ENCODE measurements around the gene MIPOL1.
"Not testable (repeated sequence)": the region's sequence is repeated elsewhere in the genome, so short reads cannot be mapped to it uniquely, and the experiment has no call there.

Gene MIPOL1, protein sequence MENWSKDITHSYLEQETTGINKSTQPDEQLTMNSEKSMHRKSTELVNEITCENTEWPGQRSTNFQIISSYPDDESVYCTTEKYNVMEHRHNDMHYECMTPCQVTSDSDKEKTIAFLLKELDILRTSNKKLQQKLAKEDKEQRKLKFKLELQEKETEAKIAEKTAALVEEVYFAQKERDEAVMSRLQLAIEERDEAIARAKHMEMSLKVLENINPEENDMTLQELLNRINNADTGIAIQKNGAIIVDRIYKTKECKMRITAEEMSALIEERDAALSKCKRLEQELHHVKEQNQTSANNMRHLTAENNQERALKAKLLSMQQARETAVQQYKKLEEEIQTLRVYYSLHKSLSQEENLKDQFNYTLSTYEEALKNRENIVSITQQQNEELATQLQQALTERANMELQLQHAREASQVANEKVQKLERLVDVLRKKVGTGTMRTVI

DNA sequence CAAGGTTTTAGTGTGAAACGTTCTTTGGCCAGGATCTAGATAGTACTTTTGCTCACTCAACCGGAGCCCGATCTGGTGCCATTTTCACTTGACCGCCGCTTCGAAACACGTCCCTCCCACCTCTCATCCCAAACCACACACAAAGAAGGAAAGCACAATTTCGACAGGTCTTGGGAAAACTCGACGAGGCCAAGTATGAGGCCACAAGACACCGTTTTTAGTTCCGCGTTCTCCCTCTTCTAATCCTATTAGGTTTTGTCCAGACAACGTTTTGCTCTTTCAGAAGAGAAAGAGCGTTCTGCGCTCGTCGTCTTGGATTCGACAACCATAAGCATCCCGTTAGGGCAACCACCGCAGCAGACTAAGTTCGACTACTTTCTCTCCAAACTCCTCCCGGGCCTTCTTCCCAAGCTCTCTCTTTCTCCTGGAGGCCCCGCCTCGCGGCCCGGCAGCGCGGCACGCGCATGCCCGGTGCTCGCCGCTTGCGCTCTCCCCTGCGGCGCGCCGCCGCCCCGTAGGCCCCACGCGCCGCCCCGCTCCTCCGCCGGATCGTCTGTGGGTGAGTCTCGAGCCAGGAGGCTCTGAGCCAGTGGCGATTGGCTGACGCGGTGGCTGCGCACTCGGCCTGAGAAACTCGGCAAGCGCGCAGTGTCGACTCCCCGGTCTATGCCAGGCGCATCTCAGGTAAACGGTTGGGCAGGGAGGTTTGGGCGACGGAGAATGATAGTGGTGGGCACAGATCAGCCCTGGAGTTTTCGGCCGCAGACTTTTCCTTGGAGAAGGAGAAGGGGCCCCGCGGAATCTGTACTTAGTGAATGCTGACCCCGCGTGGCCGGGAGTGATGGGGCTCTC is at the start of gene MIPOL1:
Gene MIPOL1 (plus strand): TSS at position 517 of the 852 bp plus-strand sequence. CDS start 49,952 bp downstream, outside the sequence.
- DNase-seq (ENCODE audit: low read depth): no peak

DNA sequence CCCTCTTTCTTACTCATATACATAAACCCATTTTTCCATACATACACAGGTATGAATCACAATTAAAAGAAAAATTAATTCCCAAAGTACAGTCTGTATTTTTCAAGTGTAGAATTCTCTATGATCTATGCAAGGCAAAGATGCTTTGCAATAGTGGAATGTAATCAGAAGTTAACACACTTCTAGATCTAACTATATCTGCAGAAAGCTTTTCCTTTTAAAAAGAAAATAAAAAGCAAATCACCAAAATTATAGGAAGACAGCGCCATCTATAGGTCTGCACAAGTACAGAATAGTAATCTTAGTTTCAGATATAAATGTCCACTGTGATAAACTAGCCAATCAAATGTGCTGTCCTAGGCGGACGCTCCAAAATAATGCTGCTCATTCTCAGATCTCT is 47.3 kb upstream of the MIPOL1 start:
- DNase-seq (ENCODE audit: low read depth): no peak

DNA sequence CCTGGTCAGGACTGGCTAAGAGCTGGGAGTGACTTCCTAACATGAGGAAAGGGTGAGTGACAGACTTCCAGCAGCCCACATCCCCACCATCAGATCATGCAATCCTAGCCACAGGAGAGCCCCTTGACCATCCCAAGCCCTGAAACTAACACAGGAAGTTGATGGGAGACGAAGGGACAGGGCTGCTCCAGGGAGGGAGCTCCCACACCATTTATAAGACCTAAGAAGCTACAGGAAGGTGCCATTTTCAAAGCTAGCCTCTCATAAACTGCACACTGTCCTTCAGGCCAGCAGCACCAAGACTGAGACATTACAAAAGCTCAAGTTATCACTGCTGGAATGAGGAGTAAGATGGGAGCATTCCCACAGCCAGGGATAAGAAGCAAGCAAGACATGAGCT is 44.7 kb upstream of the MIPOL1 start:
- DNase-seq (ENCODE audit: low read depth): no peak

DNA sequence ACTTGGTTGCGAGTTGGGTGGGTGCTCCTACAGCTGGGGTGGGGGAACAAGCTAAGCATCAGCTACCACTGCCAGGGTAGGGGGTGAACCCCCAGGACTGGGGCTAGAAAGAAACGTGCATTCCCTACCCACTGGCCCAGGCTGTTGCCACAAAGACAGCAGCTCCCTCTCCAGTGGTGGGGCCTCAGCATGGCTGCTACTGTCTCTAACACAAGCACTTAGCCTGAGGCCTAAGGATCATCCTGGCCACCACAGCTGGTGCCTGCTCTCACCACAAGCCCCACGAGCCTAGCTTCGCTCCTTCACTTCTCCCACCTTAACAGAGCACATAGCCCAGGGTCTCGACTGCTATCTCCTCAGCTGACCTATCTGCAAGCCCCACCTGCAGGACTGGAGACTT is 44.3 kb upstream of the MIPOL1 start:
- DNase-seq (ENCODE audit: low read depth): no peak

DNA sequence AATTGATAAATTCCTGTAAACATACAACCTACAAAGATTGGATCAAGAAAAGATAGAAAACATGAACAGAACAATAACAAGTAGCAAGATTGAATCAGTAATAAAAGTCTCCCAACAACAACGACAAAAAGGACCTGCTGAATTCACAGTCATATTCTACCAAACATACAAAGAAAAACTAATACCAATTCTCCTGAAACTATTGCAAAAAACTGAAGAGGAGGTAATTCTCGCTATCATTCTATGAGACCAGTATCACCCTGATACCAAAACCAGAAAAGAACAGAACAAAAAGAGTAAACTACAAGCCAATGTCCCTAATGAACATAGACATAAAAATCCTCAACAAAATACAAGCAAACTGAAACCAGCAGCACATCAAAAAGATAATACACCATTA is 39.8 kb upstream of the MIPOL1 start:
- DNase-seq (ENCODE audit: low read depth): no peak

DNA sequence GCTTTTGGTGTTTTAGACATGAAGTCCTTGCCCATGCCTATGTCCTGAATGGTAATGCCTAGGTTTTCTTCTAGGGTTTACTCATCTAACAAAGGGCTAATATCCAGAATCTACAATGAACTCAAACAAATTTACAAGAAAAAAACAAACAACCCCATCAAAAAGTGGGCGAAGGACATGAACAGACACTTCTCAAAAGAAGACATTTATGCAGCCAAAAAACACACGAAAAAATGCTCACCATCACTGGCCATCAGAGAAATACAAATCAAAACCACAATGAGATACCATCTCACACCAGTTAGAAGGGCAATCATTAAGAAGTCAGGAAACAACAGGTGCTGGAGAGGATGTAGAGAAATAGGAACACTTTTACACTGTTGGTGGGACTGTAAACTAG is 35.4 kb upstream of the MIPOL1 start:
- not testable (repeated sequence) for DNase-seq (ENCODE audit: low read depth)

DNA sequence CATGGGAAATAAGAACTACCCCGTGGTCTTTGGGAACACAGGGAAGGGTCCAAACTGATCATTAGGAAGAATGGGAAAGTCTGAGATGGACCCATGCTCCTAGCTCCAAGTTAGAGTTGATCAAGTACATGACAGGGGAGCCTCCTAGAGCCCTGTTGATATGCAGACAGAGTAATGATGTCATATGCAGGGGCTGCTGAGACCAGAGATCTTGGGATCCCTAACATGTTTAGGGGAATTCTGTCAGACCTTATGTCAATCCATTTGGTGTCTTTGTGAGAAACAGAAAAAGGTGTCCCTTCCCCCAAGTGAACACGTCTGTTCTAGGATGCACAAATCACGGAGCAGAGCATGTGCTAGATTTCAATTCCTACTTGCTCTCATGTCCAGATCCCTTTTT is 31.9 kb upstream of the MIPOL1 start:
- no peak for DNase-seq (ENCODE audit: low read depth)

DNA sequence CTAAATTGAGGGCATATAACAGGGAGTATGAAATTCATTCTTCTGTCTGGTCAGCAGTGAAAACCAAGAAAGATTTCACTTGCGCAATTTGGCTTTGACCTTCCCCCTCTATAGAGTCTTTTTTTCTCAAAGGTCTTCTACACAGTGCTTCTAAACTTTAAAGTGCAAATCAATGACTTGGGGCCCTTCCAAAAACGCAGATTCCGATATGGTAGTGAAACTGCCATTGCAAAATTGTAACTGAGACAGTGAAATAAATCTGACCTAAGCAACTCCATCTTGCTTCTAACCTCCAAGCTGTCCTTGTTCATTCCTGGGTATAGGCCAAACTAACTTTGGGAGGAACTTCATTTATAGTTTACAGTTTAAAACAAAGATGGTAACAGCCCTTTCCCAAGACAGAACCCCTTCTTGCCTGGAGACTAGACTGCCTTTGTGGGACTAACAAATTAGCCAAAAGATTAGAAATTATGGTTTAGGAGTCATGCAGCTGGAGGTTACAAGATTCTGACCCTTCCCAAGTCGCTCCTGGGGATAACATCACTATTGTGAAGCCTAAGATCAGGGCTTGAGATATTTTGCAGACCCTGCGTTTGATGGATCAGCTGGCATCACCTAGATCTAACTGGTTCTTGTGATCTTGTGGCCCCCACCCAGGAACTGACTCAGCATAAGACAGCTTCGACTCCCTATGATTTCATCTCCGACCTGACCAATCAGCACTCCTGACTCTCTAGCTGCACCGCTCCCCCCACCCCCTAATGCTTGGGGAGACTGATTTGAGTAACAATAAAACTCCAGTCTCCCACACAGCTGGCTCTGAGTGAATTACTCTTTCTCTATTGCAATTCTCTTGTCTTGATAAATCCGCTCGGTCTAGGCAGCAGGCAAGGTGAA is 30.3 kb upstream of the MIPOL1 start:
- DNase-seq (ENCODE audit: low read depth): no peak

DNA sequence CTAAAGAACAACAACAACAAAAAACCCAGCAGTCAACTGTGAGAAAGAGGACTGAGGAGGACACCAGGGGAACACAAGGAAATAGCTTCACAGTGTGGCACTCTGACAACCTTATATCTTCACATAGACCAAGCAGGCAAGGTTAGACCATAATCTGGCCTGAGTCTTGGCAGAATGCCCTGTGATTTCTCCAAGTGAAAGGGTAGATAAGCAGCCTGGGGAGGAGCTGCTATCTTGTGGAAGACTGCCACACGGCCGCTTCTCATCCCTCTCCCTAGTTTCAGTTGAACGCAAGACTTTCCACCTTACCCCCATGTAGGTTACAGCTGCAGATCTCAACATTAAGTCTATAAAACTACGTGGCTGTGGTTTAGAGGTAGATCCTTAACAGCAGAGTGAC is 29.0 kb upstream of the MIPOL1 start:
- DNase-seq (ENCODE audit: low read depth): no peak

DNA sequence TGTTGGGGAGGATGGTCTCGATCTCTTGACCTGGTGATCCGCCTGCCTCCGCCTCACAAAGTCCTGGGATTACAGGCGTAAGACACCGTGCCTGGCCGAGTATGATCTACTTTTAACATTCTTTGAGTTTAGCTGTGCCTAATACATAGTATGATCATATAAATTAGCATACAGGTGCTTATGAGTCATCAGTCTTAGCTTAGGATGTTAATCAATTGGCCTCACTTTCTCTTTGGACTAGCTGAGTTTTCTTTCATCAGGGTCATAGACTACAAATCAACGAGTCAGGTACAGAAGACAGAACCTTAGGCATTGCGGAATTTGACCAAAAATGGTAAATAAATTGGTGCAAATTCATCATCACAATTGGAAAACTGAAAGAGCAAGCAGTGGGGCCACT is 27.5 kb upstream of the MIPOL1 start:
- DNase-seq (ENCODE audit: low read depth): no peak

DNA sequence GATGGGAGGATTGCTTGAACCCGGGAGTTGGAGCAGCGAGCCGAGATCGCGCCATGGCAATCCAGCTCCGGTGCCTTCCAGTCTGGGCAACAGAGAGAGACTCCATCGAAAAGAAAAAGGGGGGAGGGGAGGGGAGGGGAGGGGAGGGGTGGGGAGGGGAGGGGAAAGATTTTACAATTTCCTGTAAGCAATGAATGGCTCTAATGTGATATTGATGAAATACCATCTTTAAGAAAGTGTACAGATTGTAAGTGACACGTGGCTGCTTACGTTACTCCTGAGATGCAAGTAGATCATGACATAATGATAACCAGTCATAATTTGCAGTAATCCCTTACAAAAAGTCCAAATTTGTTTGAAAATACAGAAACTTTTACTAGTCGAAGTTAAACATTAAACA is 26.7 kb upstream of the MIPOL1 start:
- no peak for DNase-seq (ENCODE audit: low read depth)

DNA sequence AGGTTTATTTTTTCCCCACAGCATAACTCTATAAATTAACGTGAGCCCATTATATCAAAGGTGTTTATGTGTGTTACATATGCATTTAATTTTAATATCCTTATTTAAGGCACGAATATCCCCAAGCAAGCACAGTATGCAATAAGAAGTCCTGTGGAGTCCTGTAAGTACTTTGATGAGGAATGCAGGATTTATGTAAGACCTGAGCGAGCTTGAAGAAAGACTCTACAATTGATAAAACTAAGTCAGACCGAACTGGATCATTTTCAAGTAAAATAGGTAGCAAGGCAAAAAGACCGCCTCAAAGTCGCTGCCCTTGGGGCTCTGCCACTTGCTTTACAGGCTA is 26.1 kb upstream of the MIPOL1 start:
- no peak for DNase-seq (ENCODE audit: low read depth)

DNA sequence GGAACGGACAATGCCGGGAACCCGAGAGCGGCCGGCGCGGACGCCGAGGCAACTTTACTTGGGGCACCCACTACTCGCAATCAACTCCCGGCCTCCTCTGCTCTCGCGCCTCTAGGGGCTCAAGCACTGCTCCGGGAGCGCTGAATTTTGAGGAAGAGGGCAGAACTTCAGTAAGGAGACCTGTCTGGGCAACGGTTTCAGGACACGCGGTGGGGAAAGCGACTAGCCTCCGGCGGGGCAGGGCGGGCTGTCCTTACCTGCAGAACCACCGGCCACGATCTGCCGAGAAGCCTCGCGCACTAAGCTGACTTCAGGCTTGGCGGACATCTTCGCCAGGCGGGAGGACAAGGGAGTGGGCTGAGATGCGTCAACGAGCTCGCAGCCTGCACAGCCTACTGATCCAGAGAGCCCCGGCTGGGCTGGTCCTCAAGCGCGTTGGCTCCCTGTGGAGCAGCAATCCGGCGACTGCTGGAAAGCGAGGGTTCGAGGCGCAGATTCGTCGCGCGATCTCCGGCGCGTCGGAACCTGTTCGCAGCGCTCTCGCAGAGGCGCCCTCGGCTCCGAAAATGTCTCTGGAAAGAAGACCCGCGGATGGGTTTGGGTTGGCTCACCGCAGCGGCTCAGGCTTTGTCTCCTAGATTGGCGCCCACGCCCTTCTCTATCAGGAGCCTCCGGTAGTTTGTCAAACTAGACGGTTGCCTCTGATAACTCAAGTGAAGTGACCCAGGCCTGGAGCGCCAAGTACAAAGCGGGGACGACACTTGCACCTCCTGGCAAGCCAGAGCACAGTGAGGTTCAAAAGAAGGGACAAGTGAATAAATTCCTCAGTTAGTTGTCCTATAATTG is 25.5 kb upstream of the MIPOL1 start, which contains the start of gene SLC25A21:
Gene SLC25A21 (minus strand): TSS at position 583 of the 846 bp plus-strand sequence.
- no peak for DNase-seq (ENCODE audit: low read depth)

DNA sequence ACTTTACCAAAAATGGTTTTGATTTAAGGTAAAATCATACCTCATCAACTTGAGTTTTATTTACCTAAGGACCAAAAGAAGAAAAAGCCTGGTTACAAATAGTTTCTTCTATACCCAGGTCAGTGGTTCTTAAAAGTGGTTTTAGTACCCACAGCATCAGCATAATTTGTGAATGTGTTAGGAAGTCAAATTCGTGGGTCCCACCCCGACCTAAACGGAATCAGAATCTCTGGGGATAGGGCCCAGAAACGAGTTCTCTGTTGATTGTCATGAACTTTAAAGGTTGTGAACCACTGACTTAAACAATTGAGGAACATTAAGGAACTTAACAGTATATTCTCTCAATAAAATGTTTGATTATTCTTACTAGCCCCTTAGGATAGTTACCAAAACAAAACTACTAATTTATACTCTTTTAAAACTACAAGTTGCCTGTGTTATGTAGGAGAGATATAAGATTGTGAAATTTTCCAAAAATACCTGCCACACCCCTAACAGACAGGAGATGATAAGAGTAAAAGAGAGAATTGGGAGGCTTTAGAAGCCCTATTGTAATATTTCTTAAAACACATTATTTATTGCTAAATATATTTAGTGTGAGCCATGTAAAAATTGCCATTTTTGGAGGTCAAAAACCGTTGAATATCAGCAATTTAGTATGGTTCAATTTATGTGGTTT is 24.7 kb upstream of the MIPOL1 start:
- no peak for DNase-seq (ENCODE audit: low read depth)

DNA sequence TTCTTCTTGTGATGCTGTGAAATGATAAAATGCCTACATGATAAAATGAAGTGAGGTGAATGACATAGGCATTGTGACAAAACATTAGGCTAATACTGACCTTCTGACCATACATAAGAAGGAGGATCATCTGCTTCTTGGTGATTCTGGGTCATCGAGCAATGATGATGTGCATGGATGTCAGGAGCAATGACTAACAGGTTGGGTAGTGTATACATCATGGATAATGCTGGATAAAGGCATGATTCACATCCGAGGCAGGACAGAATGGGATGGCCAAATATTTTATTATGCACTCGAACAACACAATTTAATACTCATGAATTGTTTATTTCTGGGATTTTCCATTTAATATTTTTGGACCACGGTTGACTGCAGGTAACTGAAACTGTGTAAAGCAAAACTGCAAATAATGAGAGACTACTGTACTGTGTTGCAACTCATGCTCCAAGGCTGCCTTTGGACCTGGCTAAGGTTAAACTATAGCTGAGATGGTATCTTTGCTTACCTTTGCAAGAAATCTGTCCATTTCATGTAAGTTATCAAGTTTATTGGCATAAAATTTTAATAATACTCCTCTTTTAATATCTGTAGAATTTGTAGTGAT is 17.7 kb upstream of the MIPOL1 start:
- DNase-seq (ENCODE audit: low read depth): no peak

DNA sequence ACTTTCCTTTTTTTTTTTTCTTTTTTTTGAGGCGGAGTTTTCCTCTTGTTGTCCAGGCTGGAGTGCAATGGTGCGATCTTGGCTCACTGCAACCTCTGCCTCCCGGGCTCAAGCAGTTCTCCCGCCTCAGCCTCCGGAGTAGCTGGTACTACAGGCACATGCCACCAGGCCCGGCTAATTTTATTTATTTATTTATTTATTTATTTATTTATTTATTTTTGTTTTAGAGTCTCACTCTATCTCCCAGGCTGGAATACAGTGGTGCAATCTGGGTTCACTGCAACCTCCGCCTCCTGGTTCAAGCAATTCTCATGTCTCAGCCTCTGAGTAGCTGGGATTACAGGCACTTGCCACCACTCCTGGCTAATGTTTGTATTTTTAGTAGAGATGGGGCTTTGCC is 16.9 kb upstream of the MIPOL1 start:
- DNase-seq (ENCODE audit: low read depth): not testable (repeated sequence)

DNA sequence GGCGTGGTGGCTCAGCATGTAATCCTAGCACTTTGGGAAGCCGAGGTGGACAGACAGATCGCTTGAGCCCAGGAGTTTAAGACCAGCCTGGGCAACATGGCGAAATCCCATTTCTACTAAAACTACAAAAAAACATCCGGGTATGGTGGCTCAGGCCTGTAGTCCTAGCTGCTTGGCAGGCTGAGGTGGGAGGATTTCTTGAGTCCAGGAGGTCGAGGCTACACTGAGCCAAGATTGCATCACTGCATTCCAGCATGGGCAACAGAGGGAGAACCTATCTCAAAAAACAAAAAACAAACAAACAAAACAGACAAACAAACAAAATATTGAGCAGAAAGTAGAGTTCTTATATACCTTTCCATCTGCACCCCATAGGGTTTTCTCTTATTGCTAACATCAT is 16.3 kb upstream of the MIPOL1 start:
- DNase-seq (ENCODE audit: low read depth): no peak

DNA sequence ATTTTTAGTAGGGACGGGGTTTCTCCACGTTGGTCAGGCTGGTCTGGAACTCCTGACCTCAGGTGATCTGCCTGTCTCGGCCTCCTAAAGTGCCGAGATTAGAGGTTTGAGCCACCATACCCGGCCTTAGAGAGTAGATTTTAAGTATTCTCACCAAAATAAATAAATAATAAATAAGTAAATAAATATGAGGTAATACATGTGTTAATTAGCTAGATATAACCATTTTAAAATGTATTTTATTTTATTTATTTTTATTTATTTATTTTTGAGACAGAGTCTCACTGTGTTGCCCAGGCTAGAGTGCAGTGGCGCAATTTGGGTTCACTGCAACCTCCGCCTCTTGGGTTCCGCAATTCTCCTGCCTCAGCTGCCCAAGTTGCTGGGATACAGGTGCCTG is 13.2 kb upstream of the MIPOL1 start:
- not testable (repeated sequence) for DNase-seq (ENCODE audit: low read depth)

DNA sequence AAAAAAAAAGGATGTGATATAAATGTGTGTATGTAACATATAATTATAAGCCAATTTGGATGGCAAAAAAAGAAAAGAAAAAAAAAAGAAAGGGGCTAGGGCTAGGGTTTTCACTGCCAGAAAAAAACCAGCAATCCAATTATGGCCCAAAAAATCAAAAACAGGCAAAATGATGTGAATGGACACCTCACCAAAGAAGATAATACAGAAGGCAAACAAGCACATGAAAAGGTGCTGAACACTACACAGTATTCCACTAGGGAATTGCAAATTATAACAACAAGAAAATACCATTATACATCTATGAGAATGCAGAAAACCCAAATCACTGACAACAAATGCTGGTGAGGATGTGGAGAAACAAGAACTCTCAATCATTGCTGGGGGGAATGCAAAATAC is 12.1 kb upstream of the MIPOL1 start:
- DNase-seq (ENCODE audit: low read depth): no peak

DNA sequence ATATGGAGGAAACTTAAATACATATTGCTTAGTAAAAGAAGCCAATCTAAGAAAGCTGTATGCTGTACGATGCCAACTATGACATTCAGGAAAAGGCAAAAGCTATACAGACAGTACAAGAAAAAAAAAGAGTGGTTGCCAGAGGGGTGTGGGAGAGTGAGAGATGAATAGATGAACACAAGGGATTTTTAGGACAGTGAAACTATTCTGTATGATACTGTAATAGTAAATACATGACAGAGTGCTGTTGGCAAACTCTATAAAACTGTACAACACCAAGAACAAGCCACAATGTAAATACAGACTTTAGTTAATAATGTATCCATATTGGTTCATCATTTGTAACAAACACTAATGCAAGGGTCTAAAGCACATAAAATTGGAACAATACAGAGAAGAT is 10.9 kb upstream of the MIPOL1 start:
- DNase-seq (ENCODE audit: low read depth): no peak

All from stimulated activated CD8-positive, alpha-beta memory T cell treated with anti-CD3 and anti-CD28 coated beads, Interleukin-12 subunit alpha, Interleukin-12 subunit beta, amount 100 ng/mL, for 1 hour (primary cell).